Measurements from ENCODE around the gene EPS8L2.
A peak's percentile ranks its signal among the peaks of the same experiment; 100 is the strongest.

EPS8L2 gene

DNA sequence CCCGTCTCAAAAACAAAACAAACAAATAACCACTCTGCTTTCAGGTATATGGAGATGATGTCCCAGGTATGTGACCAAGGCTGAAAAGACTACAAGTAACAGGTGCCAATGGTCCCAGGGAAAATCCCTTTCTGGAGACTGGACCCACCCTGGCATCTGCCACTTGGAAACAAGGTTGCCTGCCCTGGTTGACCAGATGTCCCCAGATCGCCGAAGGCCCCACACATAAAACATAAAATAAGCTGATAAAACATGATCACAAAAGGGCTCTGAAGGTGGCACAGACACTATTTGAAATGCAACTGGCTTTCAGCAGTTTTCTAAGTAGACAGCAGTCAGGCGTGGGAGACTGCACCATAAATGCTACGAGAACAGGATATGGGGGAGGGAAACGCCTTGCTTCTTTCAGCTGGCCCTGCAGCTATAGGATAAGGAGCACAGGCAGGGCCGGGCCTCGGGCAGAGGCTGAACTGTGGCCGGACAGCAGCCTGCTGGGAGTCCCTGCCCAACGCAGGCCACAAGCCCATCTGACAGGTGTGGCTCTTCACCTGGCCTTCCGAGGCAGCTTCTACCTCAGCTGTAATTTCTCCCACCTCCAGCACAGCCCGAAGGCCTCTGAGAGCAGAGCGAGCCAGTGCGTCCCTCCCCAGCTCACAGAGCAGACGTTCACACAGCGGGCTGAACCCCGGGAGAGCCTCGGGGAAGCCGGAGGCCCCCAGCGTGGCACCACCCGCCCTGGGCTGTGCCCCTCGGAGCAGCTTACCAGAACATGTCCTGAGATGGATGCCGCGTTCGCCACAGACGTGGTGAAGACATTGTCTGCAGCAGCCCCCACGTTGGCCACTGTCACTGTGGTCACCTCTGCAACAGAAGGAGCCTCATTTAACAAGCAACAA lies 15.0 kb upstream of the EPS8L2 start:
- TF ChIP-seq, protein P1, sequence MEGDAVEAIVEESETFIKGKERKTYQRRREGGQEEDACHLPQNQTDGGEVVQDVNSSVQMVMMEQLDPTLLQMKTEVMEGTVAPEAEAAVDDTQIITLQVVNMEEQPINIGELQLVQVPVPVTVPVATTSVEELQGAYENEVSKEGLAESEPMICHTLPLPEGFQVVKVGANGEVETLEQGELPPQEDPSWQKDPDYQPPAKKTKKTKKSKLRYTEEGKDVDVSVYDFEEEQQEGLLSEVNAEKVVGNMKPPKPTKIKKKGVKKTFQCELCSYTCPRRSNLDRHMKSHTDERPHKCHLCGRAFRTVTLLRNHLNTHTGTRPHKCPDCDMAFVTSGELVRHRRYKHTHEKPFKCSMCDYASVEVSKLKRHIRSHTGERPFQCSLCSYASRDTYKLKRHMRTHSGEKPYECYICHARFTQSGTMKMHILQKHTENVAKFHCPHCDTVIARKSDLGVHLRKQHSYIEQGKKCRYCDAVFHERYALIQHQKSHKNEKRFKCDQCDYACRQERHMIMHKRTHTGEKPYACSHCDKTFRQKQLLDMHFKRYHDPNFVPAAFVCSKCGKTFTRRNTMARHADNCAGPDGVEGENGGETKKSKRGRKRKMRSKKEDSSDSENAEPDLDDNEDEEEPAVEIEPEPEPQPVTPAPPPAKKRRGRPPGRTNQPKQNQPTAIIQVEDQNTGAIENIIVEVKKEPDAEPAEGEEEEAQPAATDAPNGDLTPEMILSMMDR (IDR thresholded peaks at IDR 0.05; ENCODE audit: low read depth, low read length, missing control alignments) = no peak
- Histone ChIP-seq H3K36me3 (replicated peaks) (peaks cover 26% of the 10 kb centered on the region), H3K27ac (no peak overlapping the region), H3K4me3 (ENCODE audit: low read depth, low read length) (no peak overlapping the region), H3K27me3 (replicated peaks) (no peaks in the 10 kb centered on the region)
- in situ Hi-C loops (cut with HindIII; ENCODE audit: low pct_ligation_motif_present, low sequenced_read_pairs) = no loop called here
- no peak for DNase-seq

DNA sequence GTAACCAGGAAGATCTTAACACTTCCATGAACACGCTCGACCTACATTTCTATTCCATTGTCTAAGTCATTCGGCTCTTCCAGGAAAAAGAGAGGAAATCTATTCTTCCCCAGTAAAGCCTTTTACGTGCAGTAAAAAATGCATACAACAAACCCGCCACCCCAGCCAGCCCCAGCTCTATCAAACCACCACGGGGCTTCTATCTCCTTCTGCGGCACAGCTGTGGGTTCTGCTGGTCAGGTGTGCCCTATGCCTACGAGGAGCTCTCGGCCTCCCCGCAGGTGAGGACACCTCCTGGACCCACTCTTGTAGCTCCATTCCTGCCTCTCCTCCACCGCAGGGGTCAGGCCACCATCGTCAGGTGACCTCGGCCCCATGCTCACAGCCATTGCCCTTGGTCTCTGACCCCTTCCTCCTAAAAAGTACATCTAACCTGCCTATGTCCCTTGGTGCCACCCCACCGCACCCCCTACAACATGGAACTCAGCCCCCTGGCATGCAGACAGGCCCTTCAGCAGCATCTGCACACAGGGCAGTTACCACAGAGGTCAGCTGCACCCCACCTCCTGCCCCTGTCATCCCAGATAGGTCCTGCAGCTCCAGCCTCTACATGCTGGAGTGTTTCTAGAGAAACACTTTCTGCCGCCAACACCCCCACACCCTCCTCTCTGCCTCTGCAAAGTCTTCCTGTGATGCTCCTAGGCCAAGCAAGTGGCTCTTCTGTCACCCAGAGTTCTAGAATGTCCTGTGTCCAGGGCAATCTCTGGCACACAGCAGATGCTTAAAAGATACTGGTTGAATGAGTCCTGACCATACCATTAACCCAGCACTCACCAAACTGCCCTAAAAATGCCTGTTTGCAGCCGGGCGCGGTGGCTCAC lies 14.1 kb upstream of the EPS8L2 start:
- TF ChIP-seq, protein P1 (IDR thresholded peaks at IDR 0.05; ENCODE audit: low read depth, low read length, missing control alignments) = no peak
- Histone ChIP-seq H3K27me3 (replicated peaks) (no peaks in the 10 kb centered on the region), H3K36me3 (replicated peaks) (peaks cover 17% of the 10 kb centered on the region), H3K27ac (no peak overlapping the region), H3K4me3 (ENCODE audit: low read depth, low read length) (no peak overlapping the region)
- in situ Hi-C loops (cut with HindIII; ENCODE audit: low pct_ligation_motif_present, low sequenced_read_pairs) = no loop called here
- DNase-seq = no peak

DNA sequence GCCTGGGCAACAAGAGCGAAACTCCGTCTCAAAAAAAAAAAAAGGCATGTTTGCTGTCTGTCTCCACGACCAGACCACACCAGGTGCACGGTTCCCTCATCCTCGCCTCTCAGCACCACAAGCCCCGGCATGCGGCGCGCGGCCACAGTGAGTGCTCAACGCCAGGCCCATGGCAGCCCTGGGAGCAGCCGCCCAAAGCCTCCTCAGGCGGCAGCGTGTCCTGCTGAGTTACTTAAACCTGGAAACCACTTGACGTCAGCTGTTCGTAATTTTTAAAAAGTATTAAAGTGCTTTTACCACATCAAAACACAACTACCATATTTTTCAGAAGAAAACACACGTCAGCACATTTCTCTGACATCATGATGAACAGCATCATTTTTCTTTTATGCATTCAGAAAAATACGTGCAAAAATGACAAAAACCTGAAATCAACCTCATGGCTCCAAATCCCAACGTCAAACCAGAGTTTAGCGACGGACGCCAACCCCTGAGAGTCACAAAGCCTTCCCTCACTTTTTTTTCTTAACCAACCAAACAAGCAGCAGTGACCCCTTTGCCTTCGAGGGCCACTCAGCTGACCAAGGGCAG lies 13.1 kb upstream of the EPS8L2 start:
- no peak overlapping the region for H3K27ac ChIP-seq

DNA sequence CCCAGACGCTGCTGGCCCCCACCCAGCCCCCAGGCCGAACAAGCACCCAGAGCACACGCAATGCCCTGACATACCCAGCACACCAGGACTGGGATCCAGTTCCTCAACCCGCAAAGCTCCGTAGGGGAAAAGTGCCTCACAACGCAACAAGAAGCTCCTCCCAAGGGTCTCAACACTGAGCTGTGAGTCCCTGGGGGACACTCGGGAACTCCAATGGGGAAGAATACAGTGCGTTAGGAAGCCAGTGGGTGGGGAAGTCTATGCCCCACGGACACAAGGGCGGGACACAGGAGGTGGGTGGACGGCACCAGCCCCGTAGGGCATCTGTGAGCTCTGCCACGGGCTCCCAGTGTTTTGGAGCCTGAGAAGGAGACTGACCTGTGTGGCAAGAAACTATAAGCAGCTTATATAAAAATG lies 12.6 kb upstream of the EPS8L2 start:
- in situ Hi-C loops (cut with HindIII; ENCODE audit: low pct_ligation_motif_present, low sequenced_read_pairs) = no loop called here
- TF ChIP-seq, protein P1 (IDR thresholded peaks at IDR 0.05; ENCODE audit: low read depth, low read length, missing control alignments) = no peak
- H3K27ac ChIP-seq = no peak overlapping the region
- peaks cover 7% of the 10 kb centered on the region for H3K36me3 ChIP-seq (replicated peaks)
- H3K27me3 ChIP-seq (replicated peaks) = no peaks in the 10 kb centered on the region
- peak overlapping the region; percentile 77 for H3K4me3 ChIP-seq (ENCODE audit: low read depth, low read length)
- DNase-seq = no peak

More for the DNA sequence above, 13.1 kb upstream of the EPS8L2 start:
- no peak for DNase-seq
- Histone ChIP-seq H3K4me3 (ENCODE audit: low read depth, low read length) (peak overlapping the region; percentile 77), H3K36me3 (replicated peaks) (peaks cover 10% of the 10 kb centered on the region), H3K27me3 (replicated peaks) (no peaks in the 10 kb centered on the region)
- in situ Hi-C loops (cut with HindIII; ENCODE audit: low pct_ligation_motif_present, low sequenced_read_pairs) = no loop called here
- TF ChIP-seq, protein P1 (IDR thresholded peaks at IDR 0.05; ENCODE audit: low read depth, low read length, missing control alignments) = no peak

DNA sequence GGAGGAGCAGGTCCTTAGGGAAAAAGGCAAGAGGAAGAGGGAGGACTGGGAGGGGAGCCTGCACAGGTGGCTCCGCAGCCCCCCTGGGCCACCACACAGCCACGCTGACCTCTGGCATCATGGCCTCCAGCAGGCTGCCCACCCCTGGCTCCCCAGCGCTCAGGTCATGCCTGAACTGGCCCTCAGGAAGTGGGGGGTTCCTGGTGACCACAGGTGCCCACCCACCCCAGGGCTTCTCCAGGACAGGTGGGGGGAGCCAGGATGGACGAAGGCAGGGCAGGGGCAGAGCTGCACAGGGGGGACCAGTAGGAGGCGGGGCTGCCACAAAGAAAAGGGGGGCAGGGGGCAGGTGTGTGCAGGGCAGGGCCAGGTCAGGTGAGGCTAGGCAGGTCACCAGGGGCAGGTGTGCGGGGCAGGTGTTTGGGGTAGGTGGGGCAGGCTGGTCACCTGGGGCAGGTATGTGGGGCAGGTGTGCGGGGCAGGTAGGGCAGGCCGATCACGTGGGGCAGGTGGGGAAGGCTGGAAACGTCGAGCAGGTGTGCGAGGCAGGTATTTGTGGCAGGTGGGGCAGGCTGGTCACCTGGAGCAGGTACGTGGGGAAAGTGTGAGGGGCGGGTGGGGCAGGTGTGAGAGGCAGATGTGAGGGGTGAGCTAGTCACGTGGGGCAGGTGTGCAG lies 12.0 kb upstream of the EPS8L2 start:
- in situ Hi-C loops (cut with HindIII; ENCODE audit: low pct_ligation_motif_present, low sequenced_read_pairs) = no loop called here
- DNase-seq = no peak
- Histone ChIP-seq H3K36me3 (replicated peaks) (peaks cover 2% of the 10 kb centered on the region), H3K4me3 (ENCODE audit: low read depth, low read length) (peak overlapping the region; percentile 77), H3K27me3 (replicated peaks) (no peaks in the 10 kb centered on the region), H3K27ac (no peak overlapping the region)
- TF ChIP-seq, protein P1 (IDR thresholded peaks at IDR 0.05; ENCODE audit: low read depth, low read length, missing control alignments) = no peak

All from brain microvascular endothelial cell (primary cell).